HK-2 (cell line): ENCODE data around the gene TMUB1.

Source experiments
- DNase-seq: peaks from one replicate; pipeline ENCODE4 v3.0.0-alpha.2; 2018; ENCODE audit not compliant: unreplicated experiment

The TMUB1 gene

DNA sequence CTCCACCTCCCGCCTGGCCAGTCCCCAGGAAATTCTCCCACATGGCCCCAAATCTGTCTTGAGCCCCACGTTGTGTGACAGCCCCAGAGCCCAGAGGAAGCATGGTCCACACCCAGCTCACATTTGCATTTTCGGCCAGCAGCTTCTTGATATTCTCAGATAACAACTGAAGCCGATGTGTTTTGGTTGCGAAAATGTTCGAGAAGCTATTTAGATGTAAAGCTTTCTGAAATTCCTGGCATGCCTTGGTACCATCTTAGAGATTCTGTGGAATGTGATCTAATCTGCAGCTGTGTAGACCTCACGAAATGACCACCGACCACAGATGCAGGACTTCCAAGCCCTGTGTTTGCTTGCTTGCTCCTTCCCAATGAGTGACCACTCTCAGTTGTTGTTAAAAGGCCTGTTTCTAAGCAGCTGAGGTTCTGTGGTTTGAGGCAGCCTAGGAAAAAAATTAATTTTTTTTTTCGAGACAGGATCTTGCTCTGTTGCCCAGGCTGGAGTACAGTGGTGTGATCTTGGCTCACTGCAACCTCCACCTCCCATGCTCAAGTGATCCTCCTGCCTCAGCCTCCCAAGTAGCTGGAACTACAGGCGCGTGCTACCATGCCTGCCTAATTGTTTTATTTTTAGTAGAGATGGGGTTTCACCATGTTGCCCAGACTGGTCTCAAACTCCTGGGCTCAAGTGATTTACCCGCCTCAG, 15.1 kb downstream of the TMUB1 start:
- DNase-seq: no peak

DNA sequence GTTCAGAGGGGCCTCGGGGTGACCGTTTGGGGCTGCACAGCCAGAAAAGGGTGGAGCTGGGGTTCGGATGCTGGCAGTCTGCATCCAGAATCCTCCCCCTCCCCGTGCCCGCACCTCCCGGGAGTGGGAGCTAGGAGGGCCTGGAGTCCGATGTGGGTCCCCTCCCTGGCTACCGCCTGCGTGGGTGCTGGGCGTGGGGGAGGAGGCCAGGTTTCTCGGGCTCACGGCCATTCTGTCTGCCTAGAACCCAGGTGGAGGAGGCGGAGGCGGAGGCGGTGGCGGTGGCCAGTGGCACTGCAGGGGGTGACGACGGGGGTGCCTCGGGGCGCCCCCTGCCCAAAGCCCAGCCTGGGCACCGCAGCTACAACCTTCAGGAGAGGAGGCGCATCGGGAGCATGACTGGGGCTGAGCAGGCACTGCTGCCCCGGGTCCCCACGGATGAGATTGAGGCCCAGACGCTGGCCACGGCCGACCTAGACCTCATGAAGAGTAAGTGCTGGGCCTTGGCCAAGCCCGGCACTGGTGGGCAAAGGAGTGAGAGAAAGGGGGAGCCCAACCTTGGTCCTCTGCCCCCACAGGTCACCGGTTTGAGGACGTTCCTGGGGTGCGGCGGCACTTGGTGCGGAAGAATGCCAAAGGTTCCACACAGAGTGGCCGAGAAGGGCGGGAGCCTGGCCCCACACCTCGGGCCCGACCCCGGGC, 16.9 kb downstream of the TMUB1 start:
- no peak for DNase-seq

DNA sequence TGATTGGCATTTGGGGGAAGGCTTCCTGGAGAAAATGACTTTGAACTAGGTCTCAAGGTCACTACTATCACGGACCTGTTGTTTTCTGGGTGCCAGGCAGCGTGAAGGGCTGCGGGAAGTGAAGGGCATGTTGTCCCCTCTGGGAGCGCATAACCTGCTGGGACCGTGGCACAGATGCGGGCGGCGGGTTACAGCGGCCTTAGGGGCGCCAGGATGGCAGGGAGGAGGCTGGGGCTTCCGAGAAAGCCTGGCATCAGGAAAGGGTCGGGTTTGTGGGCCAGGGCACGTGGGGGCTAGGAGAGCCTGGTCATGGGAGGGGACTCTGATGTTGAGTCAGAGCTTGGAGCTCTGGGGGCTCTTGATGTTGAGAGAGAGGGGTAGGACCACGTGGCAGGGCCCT, 17.8 kb downstream of the TMUB1 start:
- DNase-seq: no peak

DNA sequence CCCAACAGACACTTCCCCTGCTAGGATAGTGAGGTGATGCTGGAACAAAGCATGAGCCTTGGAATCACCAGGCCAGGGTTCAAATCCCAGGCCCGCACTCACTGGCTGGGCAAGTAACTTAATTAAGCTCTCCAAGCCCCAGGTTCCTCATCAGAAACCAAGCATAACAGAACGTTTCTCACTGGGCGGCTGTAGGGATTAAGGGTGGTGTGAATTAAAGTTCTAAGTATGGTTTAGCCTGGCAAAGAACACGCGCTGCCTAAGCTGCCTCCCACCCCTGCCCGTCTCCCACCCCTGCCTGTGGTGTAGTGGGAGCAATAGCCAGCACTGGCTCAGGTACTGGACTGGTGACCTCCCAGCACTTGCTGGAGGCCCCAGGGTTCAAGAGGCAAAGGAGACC, 18.3 kb downstream of the TMUB1 start:
- DNase-seq: no peak

DNA sequence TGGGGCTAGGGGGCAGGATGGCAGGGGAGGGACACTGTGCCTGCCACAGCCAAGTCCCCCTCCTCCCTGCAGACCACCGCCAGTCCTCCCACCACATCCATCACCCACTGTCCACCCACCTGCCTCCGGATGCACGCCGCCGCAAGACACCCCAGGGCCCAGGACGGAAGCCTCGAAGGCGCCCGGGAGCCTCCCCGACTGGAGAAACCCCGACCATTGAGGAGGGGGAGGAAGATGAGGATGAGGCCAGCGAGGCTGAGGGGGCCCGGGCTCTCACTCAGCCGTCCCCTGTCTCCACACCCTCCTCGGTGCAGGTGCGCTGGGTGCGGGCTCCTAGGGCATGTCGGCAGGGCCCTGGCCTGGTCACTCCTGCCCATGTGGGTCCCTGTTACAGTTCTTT, 18.8 kb downstream of the TMUB1 start:
- no peak for DNase-seq

DNA sequence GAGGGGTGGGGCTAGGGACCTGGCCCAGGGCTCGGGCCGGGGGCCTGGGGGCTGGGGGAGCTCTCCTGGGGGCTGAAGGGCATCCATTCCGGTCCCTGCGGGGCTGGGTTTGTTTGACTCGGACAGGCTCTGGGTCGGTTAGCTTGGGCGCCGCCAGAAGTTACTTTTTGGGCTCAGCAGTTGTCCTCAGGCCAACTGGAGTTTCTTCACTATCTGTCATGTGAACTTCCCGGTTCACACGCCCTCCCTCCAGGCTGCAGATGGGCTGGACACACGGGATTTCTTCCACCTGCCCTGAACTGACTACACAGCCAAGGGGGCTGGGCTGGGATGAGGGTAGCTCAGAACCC, 20.1 kb downstream of the TMUB1 start:
- no peak for DNase-seq

DNA sequence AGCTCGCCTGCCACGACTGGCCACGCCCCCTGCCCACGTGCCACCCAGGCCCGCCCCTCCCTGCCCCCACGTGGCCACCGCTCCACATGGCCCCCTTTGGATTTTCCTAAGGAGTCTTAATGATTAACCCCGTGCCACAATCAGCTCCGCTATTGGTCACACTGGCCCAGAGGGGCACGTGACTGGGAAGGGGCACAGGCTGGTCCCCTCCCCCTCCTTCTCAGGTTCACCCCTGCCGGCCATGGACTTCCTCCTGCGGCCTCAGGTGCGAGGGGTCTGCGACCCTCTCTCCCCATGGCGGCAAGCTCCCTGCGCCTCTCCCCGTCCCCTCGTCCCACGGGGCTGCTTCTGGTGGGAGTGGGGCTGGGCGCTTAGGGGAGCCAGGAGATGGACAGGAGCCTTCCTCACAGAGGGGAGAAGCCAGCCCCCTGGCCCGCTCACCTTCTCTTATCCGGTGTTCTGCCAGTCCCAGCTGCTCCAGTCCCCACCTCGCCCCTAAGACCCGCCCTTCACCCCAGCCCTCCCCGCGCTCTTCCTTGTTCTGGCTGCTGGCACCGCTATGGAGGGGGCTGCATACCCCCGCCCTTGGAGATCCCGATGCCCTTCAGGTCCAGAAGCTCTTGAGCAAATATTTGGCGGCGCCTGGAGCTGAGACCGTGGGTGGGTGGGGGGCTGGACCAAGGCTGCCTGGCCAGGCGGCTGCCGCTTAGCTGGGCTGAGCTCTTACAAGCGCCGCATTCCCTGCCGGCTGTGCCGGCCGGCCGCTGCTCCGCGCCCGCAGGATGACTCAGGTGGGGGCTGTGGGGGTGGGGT, 20.7 kb downstream of the TMUB1 start:
- DNase-seq: peak; percentile 95

DNA sequence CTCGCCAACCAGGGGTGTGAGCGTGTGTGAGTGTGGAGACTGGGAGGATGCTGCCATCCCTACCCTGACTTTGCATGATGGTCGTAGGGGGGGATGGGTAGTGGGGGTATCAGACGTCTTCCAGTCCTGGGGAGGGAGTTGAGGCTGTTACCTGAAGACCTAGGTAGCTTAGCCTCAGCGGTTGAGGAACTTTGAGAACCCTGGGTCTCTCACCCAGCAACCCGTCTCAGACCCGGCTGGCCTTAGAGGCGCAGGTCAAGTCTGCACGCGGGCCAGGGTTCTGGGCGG, 21.2 kb downstream of the TMUB1 start:
- DNase-seq: no peak

DNA sequence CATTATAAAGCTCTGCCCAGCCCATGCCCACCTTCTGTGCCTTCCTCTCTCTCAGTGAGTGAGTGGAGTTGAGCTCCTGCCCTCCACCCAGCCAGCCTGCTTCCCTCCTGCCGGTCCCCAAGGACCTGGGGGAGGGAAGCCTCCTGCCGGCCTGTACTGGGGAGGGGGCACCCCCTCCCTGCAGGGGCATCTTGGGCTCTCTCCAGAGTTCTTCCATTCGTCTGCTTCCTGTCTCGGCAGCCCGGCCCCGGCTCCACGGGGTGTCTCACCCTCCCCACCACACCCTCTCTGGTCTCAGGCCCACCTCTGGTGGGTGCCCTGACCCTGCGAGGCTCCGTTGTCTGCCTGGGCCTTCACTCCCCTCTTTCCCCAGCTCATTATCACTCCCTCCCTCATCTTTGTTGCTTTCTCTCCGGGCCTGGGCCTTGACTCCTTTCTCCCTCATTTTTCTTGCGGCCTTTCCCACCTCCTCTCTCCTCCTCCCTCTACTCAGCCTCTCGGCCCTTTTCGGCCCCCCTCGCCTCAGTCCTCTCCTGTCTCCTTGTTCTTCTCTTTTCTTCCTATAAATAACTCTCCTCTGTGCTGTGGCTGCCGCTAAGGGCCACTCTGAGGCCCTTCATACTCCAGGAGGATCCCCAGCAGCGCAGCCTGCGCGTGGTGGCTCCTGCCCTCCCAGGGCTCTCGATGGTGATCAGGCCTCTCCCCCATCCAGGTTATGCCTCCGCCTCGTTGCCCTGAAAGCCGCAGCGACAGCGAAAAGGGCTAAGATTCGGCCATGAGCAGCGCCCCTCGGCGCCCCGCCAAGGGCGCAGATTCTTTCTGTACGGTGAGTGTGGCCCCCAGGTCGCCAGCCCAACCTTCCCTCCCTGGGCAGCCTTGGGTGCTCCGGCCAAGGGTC, 21.8 kb downstream of the TMUB1 start:
- no peak for DNase-seq

DNA sequence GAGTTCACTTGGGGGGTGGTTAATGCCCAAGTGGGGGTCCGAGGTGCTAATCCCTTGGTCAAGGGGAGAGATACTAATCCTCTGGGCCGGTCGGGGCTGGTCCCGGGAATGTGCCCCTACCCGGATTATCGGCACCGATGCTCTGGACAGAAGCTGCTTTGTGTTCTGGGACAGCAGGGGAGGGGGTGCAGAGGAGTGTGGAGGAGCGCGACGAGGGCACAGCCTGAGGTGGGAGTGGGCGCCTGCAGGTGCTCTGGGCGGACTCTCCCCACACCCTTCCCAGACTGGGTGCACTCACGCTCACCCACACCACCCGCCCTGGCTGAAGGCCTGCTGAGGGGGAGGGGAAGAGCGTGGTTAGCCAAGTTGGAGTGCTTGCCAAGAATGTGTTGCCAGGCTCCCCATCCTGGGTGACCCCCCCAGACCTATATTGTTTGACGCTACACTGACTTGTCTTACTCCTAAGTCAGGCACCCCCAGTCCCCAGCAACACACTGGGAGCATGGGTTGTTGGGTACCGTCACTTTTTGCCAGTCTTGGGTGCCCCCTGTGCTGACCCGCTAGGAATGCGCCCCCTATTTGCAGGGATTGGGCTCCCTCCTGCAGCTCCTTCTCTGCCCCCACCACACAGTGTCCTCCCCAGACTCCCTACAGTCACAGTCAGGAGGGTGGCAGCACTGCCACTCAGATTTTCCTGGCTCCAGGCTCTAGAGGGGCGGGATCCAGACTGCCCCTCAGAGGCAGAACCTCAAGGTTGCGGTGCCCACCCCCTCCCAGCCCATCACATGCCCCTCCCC, 22.7 kb downstream of the TMUB1 start:
- DNase-seq: peak; percentile 84

DNA sequence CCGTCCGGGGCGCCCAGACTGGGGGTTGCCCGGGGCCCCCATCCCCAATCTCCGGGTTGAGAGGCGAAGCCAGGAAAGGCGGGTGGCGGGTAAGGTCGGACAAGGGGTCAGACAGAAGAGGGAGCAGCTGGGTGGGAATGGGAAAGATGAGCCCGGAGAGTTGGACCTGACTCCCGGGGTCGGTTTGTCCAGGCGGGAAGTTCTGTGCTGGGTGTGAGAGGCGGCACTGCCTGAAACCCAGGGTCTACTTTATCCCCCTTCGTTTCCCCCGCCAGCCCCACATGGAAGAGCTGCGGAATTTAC, 23.2 kb downstream of the TMUB1 start:
- no peak for DNase-seq

DNA sequence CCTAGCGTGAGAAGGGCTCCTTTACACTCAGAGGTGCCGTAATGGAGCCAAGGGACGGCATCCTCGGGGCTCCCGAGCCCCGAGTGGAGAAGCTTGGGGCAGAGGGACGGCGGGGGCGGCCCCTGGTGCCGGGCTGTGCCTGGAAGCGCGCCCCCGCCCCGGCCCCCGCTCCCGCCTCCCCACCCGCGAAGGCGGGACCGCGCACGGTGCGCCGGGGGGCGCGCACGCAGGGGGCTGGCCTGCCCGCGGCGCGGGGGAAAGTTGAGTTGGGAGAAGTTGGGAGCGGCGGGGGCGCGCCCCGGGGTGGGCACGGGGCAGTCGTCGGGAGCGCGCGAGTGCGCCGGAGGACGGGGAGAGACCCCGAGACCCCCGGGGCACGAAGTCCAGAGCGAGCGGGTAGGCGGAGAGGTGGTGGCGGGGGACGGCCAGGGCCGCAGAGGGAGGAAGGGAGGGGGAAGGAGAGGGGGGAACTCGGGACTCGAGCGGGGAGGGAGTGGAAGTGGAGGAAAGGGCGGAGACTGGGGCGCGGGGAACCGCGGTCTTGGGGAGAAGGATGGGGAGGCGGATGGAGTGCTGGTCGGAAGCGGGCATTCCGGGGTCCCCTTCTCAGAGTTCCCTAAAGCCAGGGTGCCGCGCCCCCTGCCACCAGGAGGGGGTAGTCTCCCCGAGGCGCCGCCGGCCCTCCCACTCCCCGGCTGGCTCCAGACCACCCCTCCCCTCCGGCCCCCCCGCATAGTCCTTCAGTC, 23.8 kb downstream of the TMUB1 start, which contains the start of gene SLC4A2:
TSS of gene SLC4A2 (plus strand) at position 223 of the 746 bp plus-strand sequence. CDS start 2,399 bp downstream, outside the sequence.
- DNase-seq: peak; percentile 77

DNA sequence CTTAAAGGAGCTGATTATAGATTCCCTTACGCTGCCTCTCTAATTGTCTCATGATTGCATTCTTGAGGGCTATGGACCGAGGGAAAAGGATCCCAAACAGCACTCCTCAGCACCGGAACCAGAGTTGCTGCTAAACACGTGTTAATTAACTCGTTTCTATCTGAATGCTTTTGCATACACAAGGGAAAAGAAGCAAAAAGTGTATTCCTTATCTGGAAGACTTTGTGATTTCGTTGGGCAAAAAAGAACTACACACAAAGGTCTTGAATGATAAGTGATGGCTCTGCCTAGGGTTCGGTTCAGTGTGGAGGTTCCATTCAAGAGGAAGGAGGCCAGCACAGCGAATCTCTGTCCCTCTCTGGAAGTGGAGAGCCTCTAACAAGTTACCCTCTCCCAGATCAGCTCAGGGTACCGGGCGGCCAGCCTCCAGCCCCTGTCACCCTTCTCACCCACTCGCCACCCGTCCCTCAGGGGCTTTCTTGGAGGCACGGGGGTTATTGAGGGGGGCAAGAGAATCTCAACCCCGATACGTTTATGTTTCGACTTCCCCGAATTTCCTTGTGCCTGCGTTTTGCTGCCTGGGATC, 24.4 kb downstream of the TMUB1 start:
- DNase-seq: peak; percentile 41

DNA sequence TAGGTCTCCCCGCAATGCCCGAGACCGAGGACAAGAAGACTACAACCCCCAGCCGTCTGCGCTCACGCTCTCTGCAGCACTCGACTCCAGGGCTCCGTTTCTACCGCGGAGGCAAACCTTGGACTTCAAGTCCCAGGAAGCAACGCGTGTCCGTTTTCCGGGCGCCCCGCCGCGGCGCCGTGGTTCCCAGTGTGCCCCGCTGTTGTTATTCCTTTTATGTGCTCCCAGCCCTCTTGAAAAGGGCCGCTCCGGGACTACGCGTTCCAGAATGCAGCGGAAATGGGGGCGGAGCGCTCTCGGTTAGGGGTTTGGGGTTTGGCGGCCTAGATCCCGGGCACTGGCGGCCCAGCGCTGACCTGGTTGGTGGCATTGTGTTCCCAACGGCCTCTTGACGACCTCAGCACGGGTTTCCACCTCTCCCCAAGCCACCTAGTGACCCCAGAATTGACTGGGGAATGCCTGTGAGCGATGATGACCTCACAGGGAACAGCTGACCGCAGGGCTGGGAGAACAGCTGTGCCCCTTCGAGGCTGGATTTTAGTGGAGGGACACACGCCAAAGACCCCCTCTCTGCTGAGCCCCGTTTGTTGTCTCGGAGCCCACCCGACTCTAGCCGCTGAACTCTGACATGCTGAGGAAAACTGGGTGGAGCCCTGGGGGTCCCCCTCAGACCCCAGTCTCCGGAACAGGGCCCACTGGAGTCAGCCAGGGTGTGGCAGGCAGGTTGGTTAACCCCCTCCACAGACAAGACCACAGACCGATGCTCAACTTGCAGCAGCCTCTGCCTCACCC, 25.1 kb downstream of the TMUB1 start:
- DNase-seq: peak; percentile 98

DNA sequence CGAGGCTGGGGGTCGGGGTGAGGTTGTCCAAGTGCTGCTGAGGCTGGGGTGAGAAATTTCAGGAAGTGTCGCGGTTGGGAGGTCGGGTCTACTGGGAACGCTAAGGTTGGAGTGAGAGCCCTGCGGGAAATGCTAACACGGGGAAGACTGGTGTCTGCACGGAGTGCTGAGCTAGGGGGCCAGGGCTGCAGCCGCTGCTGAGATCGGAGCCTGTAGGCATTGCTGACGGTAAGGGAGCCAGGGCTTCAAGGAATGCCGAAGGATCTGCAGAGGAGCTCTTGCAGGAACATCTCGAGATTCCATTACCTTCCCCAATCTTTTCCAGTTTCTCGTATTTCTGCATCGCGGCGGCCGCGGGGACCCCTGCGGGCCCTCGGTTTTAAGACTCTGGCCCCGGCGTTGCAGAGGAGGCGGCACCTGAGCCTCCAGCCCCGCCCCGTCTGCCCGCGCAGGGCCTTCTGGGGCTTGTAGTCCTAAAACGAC, 25.7 kb downstream of the TMUB1 start, which contains the start of gene CDK5:
TSS of gene CDK5 (minus strand) at position 392 of the 483 bp plus-strand sequence. CDS start at position 343, 49 bp downstream.
- DNase-seq: no peak

DNA sequence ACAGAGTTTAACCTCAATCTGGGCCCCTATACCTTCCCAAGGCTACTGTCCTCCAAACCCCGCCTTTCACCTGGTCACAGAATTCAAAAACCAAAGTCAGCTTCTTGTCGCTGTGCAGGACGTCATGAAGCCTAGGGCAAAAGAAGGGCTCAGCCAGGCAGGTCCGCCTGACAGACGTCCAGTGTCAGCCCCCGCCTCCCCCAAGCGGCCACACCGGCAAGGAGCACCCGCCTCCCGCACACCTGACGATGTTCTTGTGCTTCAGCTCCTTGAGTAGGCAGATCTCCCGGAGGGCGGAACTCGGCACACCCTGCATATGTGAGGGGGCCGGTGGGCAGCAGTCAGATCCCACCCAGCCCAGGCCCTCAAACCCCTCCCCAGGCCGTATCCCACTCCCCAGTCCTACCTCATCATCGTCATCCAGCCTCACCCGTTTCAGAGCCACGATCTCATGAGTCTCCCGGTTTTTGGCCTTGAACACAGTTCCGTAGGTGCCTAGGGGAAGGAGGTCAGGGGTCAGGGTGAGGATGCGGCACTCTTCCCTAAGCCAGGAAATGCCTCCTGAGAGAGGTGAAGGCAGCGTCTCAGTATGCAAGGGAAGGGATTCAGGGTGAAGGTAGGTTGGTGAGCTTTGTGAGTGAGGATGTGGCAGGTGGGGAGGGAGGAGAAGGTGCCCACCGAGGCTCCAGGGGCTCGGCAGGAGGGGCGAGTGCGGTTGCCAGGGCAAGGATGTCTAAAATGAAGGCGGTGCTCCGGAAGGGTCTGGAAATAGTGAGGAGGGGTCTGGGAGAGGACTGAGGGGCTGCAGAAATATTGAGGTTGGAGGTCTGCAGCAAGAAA, 26.4 kb downstream of the TMUB1 start:
- DNase-seq: no peak

DNA sequence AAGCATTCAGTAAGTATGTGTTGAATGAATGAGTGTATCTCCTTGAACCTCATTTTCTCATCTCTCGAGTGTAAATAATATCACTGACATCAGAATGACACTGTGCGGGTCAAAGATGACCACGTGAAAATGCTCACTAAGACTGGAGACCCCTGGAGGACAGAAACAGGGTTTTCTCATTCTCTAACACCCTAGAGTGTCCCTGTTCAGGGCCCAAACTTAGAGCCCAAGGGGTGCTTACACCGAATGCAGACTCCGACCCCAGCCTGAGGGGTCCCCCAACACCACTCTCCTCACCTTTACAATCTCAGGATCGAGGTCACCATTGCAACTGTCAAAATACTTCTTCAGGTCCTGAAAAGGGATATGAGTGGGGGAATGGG, 27.0 kb downstream of the TMUB1 start:
- no peak for DNase-seq

DNA sequence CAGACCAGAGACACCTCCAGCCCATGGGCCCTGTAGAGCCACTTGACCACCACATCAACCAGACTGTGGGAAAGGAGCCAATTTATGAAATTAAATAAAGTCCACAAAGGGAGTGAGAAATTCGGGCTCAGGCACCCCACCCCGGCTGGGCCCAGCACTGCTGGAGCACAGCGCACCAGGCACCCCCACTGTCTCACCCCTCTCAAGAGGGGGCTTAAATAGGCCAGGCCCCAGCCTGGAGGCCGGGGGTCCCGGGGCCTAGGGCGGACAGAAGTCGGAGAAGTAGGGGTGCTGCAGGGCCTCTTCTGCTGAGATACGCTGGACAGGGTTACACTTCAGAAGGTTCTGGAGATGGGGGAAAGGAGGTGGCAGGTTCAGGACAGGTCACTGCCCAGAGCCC, 29.5 kb downstream of the TMUB1 start:
- no peak for DNase-seq
